ENCODE results near the gene SEMA7A.

The SEMA7A gene

GRCh38 chr15:74409225-74409624 lies 24.5 kb downstream of the SEMA7A start:
- Histone ChIP-seq H3K27ac (no peak overlapping the region), H3K9ac (ENCODE audit: insufficient read length) (no peak overlapping the region)
- no peak for DNase-seq (ENCODE audit: low read depth, low spot score)

GRCh38 chr15:74408815-74409214 lies 24.9 kb downstream of the SEMA7A start:
- Histone ChIP-seq H3K36me3 (ENCODE audit: insufficient read depth, low read length) (no peaks in the 10 kb centered on the region), H3K27ac (no peak overlapping the region), H3K9ac (ENCODE audit: insufficient read length) (no peak overlapping the region), H3K4me3 (no peak overlapping the region), H3K9me3 (ENCODE audit: low read depth, low read length) (no peaks in the 10 kb centered on the region)
- no peak for DNase-seq (ENCODE audit: low read depth, low spot score)
- TF ChIP-seq POLR2AphosphoS5 (IDR thresholded peaks at IDR 0.05; ENCODE audit: borderline replicate concordance, low read depth, low read length) (no peak), FOXP2 (optimal IDR thresholded peaks at IDR 0.05; ENCODE audit: control extremely low read depth, extremely low read length, insufficient read depth) (no peak), EZH2 (IDR thresholded peaks at IDR 0.05) (no peak)

More at GRCh38 chr15:74409225-74409624, 24.5 kb downstream of the SEMA7A start:
- H3K36me3 ChIP-seq (ENCODE audit: insufficient read depth, low read length), result no peaks in the 10 kb centered on the region
- H3K4me3 ChIP-seq, result no peak overlapping the region
- no peaks in the 10 kb centered on the region for H3K9me3 ChIP-seq (ENCODE audit: low read depth, low read length)
- TF ChIP-seq POLR2AphosphoS5 (IDR thresholded peaks at IDR 0.05; ENCODE audit: borderline replicate concordance, low read depth, low read length) (no peak), FOXP2 (optimal IDR thresholded peaks at IDR 0.05; ENCODE audit: control extremely low read depth, extremely low read length, insufficient read depth) (no peak)

- no peak overlapping the region for H3K9ac ChIP-seq (ENCODE audit: insufficient read length)
These were observed 25.4 kb downstream of the SEMA7A start for GRCh38 chr15:74408385-74408784.

GRCh38 chr15:74406992-74407705 lies 26.6 kb downstream of the SEMA7A start:
- Histone ChIP-seq H3K27ac (no peak overlapping the region), H3K9ac (ENCODE audit: insufficient read length) (no peak overlapping the region), H3K36me3 (ENCODE audit: insufficient read depth, low read length) (no peaks in the 10 kb centered on the region), H3K9me3 (ENCODE audit: low read depth, low read length) (no peaks in the 10 kb centered on the region), H3K4me3 (no peak overlapping the region)
- no peak for TF ChIP-seq POLR2AphosphoS5 (IDR thresholded peaks at IDR 0.05; ENCODE audit: borderline replicate concordance, low read depth, low read length)
- no peak for TF ChIP-seq FOXP2 (optimal IDR thresholded peaks at IDR 0.05; ENCODE audit: control extremely low read depth, extremely low read length, insufficient read depth)
- DNase-seq (ENCODE audit: low read depth, low spot score), result no peak

More at GRCh38 chr15:74408385-74408784, 25.4 kb downstream of the SEMA7A start:
- no peak overlapping the region for H3K27ac ChIP-seq
- TF ChIP-seq EZH2 (IDR thresholded peaks at IDR 0.05), result no peak
- no peak for TF ChIP-seq FOXP2 (optimal IDR thresholded peaks at IDR 0.05; ENCODE audit: control extremely low read depth, extremely low read length, insufficient read depth)
- no peak for TF ChIP-seq POLR2AphosphoS5 (IDR thresholded peaks at IDR 0.05; ENCODE audit: borderline replicate concordance, low read depth, low read length)
- DNase-seq (ENCODE audit: low read depth, low spot score), result no peak
- no peaks in the 10 kb centered on the region for H3K9me3 ChIP-seq (ENCODE audit: low read depth, low read length)
- no peaks in the 10 kb centered on the region for H3K36me3 ChIP-seq (ENCODE audit: insufficient read depth, low read length)
- no peak overlapping the region for H3K4me3 ChIP-seq

- H3K9ac ChIP-seq (ENCODE audit: insufficient read length), result no peak overlapping the region
- no peak for DNase-seq (ENCODE audit: low read depth, low spot score)
- no peaks in the 10 kb centered on the region for H3K36me3 ChIP-seq (ENCODE audit: insufficient read depth, low read length)
- no peak overlapping the region for H3K27ac ChIP-seq
- no peaks in the 10 kb centered on the region for H3K9me3 ChIP-seq (ENCODE audit: low read depth, low read length)
- H3K4me3 ChIP-seq, result no peak overlapping the region
- TF ChIP-seq EZH2 (IDR thresholded peaks at IDR 0.05) (no peak), POLR2AphosphoS5 (IDR thresholded peaks at IDR 0.05; ENCODE audit: borderline replicate concordance, low read depth, low read length) (no peak), FOXP2 (optimal IDR thresholded peaks at IDR 0.05; ENCODE audit: control extremely low read depth, extremely low read length, insufficient read depth) (no peak)
These were observed 27.2 kb downstream of the SEMA7A start for GRCh38 chr15:74406517-74406916.

- H3K27ac ChIP-seq, result no peak overlapping the region
- no peak for TF ChIP-seq FOXP2 (optimal IDR thresholded peaks at IDR 0.05; ENCODE audit: control extremely low read depth, extremely low read length, insufficient read depth)
- no peak for TF ChIP-seq POLR2AphosphoS5 (IDR thresholded peaks at IDR 0.05; ENCODE audit: borderline replicate concordance, low read depth, low read length)
- no peak for TF ChIP-seq EZH2 (IDR thresholded peaks at IDR 0.05)
- H3K36me3 ChIP-seq (ENCODE audit: insufficient read depth, low read length), result no peaks in the 10 kb centered on the region
- no peak overlapping the region for H3K4me3 ChIP-seq
- H3K9ac ChIP-seq (ENCODE audit: insufficient read length), result no peak overlapping the region
- no peaks in the 10 kb centered on the region for H3K9me3 ChIP-seq (ENCODE audit: low read depth, low read length)
- DNase-seq (ENCODE audit: low read depth, low spot score), result no peak
These were observed 27.9 kb downstream of the SEMA7A start for GRCh38 chr15:74405823-74406222.

- no peak for TF ChIP-seq FOXP2 (optimal IDR thresholded peaks at IDR 0.05; ENCODE audit: control extremely low read depth, extremely low read length, insufficient read depth)
- TF ChIP-seq EZH2 (IDR thresholded peaks at IDR 0.05), result no peak
- no peak for TF ChIP-seq POLR2AphosphoS5 (IDR thresholded peaks at IDR 0.05; ENCODE audit: borderline replicate concordance, low read depth, low read length)
- no peak for DNase-seq (ENCODE audit: low read depth, low spot score)
- no peaks in the 10 kb centered on the region for H3K9me3 ChIP-seq (ENCODE audit: low read depth, low read length)
- no peaks in the 10 kb centered on the region for H3K36me3 ChIP-seq (ENCODE audit: insufficient read depth, low read length)
- no peak overlapping the region for H3K4me3 ChIP-seq
- no peak overlapping the region for H3K9ac ChIP-seq (ENCODE audit: insufficient read length)
- H3K27ac ChIP-seq, result no peak overlapping the region
These were observed 29.7 kb downstream of the SEMA7A start for GRCh38 chr15:74403991-74404563.

- no peaks in the 10 kb centered on the region for H3K9me3 ChIP-seq (ENCODE audit: low read depth, low read length)
- H3K27ac ChIP-seq, result no peak overlapping the region
- no peak for DNase-seq (ENCODE audit: low read depth, low spot score)
- H3K36me3 ChIP-seq (ENCODE audit: insufficient read depth, low read length), result no peaks in the 10 kb centered on the region
- no peak overlapping the region for H3K4me3 ChIP-seq
- no peak overlapping the region for H3K9ac ChIP-seq (ENCODE audit: insufficient read length)
- TF ChIP-seq POLR2AphosphoS5 (IDR thresholded peaks at IDR 0.05; ENCODE audit: borderline replicate concordance, low read depth, low read length), result no peak
These were observed 30.2 kb downstream of the SEMA7A start for GRCh38 chr15:74403588-74403919.
